Loucy (cell line): ENCODE results near the gene PTPN21.

Experiments
- H2AFZ ChIP-seq: fragments of 200-600 bp; sonication (generic); 2 replicates; pipeline ENCODE4 v1.6.0; 2016; ENCODE audit warnings: antibody characterized with exemption, mild to moderate bottlenecking, low read length, moderate library complexity
- H3F3A ChIP-seq: fragments of 200-600 bp; 2 replicates; pipeline ENCODE4 v1.6.0; 2016; ENCODE audit warnings: antibody characterized with exemption, low read depth, mild to moderate bottlenecking
- H3K27me3 ChIP-seq: fragments of 200-600 bp; sonication (generic); 2 replicates; pipeline ENCODE4 v1.6.1; 2014; ENCODE audit warnings: low read length, mild to moderate bottlenecking; ENCODE audit not compliant: insufficient read depth, poor library complexity, severe bottlenecking
- H3K36me3 ChIP-seq: fragments of 200-600 bp; sonication (generic); 2 replicates; pipeline ENCODE4 v1.6.1; 2016; ENCODE audit warnings: low read length; ENCODE audit not compliant: insufficient read depth
- H3K4me1 ChIP-seq: fragments of 200-600 bp; sonication (generic); 2 replicates; pipeline ENCODE4 v1.5.1; 2014; ENCODE audit warnings: low read length, mild to moderate bottlenecking; ENCODE audit not compliant: insufficient read depth, poor library complexity, severe bottlenecking
- H3K4me2 ChIP-seq: fragments of 200-600 bp; sonication (generic); 2 replicates; pipeline ENCODE4 v1.6.0; 2014; ENCODE audit warnings: antibody characterized with exemption, low read length, low read depth, mild to moderate bottlenecking; ENCODE audit not compliant: poor library complexity, severe bottlenecking
- H3K4me3 ChIP-seq: fragments of 200-600 bp; sonication (generic); 2 replicates; pipeline ENCODE4 v1.5.1; 2014; ENCODE audit warnings: low read length, mild to moderate bottlenecking, mixed read lengths; ENCODE audit not compliant: poor library complexity, severe bottlenecking
- H3K79me2 ChIP-seq: fragments of 200-600 bp; sonication (generic); 2 replicates; pipeline ENCODE4 v1.6.1; 2014; ENCODE audit warnings: low read length; ENCODE audit not compliant: insufficient read depth
- H3K9ac ChIP-seq: fragments of 200-600 bp; sonication (generic); 2 replicates; pipeline ENCODE4 v1.6.0; 2014; ENCODE audit warnings: mild to moderate bottlenecking, low read depth, low read length, moderate library complexity; ENCODE audit not compliant: poor library complexity, severe bottlenecking
- H3K9me2 ChIP-seq: fragments of 200-600 bp; sonication (generic); replicated peaks from 2 replicates; pipeline ENCODE4 v1.6.1; 2016; ENCODE audit warnings: low read depth, low read length, mixed read lengths
- H3K9me3 ChIP-seq: fragments of 200-600 bp; sonication (generic); 2 replicates; pipeline ENCODE4 v1.6.1; 2014; ENCODE audit warnings: mild to moderate bottlenecking, antibody characterized with exemption, low read length, low read depth; ENCODE audit not compliant: insufficient read depth
- H4K20me1 ChIP-seq: fragments of 200-600 bp; sonication (generic); 2 replicates; pipeline ENCODE4 v1.6.0; 2014; ENCODE audit warnings: antibody characterized with exemption, low read length, mild to moderate bottlenecking; ENCODE audit not compliant: insufficient read depth, poor library complexity, severe bottlenecking
- CTCF ChIP-seq: fragments of 200-600 bp; sonication (generic); conservative IDR thresholded peaks from 2 replicates; pipeline ENCODE4 v1.5.1; 2014; ENCODE audit warnings: mild to moderate bottlenecking, antibody characterized with exemption, low read length
- EZH2phosphoT487 ChIP-seq: fragments of 200-600 bp; IDR thresholded peaks from 2 replicates; pipeline ENCODE4 v1.6.1; 2018; ENCODE audit warnings: antibody characterized with exemption, mild to moderate bottlenecking, moderate library complexity, borderline replicate concordance

PTPN21 gene

GRCh38 chr14:88597038-88597437 lies 42.2 kb upstream of the PTPN21 start:
- H4K20me1 ChIP-seq = no peaks in the 10 kb centered on the region
- no peaks in the 10 kb centered on the region for H3K9me2 ChIP-seq
- TF ChIP-seq CTCF (no peak), EZH2phosphoT487 (no peak)
- no peaks in the 10 kb centered on the region for H3F3A ChIP-seq
- no peak overlapping the region for H3K4me2 ChIP-seq
- no peaks in the 10 kb centered on the region for H3K27me3 ChIP-seq
- H3K4me1 ChIP-seq = no peaks in the 10 kb centered on the region
- peaks cover 52% of the 10 kb centered on the region for H3K36me3 ChIP-seq
- H3K4me3 ChIP-seq = no peak overlapping the region
- H3K9me3 ChIP-seq = no peaks in the 10 kb centered on the region
- no peak overlapping the region for H2AFZ ChIP-seq
- H3K9ac ChIP-seq = no peak overlapping the region
- H3K79me2 ChIP-seq = no peaks in the 10 kb centered on the region

- H3K27me3 ChIP-seq = no peaks in the 10 kb centered on the region
- H2AFZ ChIP-seq = no peak overlapping the region
- H3F3A ChIP-seq = no peaks in the 10 kb centered on the region
- H3K36me3 ChIP-seq = peaks cover 31% of the 10 kb centered on the region; the same call in 1 of the 2 replicates
- no peak overlapping the region for H3K9ac ChIP-seq
- H3K4me3 ChIP-seq = no peak overlapping the region
- H3K4me1 ChIP-seq = no peaks in the 10 kb centered on the region
- no peaks in the 10 kb centered on the region for H3K79me2 ChIP-seq
- no peaks in the 10 kb centered on the region for H3K9me2 ChIP-seq
- H3K4me2 ChIP-seq = no peak overlapping the region
- no peaks in the 10 kb centered on the region for H4K20me1 ChIP-seq
- no peak for TF ChIP-seq EZH2phosphoT487
- TF ChIP-seq CTCF = no peak
- H3K9me3 ChIP-seq = no peaks in the 10 kb centered on the region
Measured at GRCh38 chr14:88592031-88592430, 37.2 kb upstream of the PTPN21 start.

GRCh38 chr14:88590173-88590572 lies 35.4 kb upstream of the PTPN21 start:
- peaks cover 38% of the 10 kb centered on the region; the same call in 1 of the 2 replicates for H3K36me3 ChIP-seq
- no peaks in the 10 kb centered on the region for H3K9me2 ChIP-seq
- no peak overlapping the region for H3K4me3 ChIP-seq
- H3K4me1 ChIP-seq = no peaks in the 10 kb centered on the region
- H3K27me3 ChIP-seq = no peaks in the 10 kb centered on the region
- H3K9ac ChIP-seq = no peak overlapping the region
- TF ChIP-seq CTCF (no peak), EZH2phosphoT487 (no peak)
- H2AFZ ChIP-seq = no peak overlapping the region
- no peaks in the 10 kb centered on the region for H3F3A ChIP-seq
- H3K4me2 ChIP-seq = no peak overlapping the region
- no peaks in the 10 kb centered on the region for H3K79me2 ChIP-seq
- H4K20me1 ChIP-seq = no peaks in the 10 kb centered on the region
- H3K9me3 ChIP-seq = no peaks in the 10 kb centered on the region; the same call in 1 of the 2 replicates
